SK-N-SH (cell line): ENCODE measurements around the gene KCNK16.

Experiments used
- CTCF ChIP-seq: fragments of 200-600 bp; sonication (generic); IDR thresholded peaks from 2 replicates; pipeline ENCODE4 v1.6.1; 2017; ENCODE audit warnings: antibody characterized with exemption, mild to moderate bottlenecking, moderate library complexity
- EZH2phosphoT487 ChIP-seq: fragments of 200-600 bp; sonication (generic); IDR thresholded peaks from 2 replicates; pipeline ENCODE4 v1.6.1; 2017; ENCODE audit warnings: low read depth, mixed run types, mild to moderate bottlenecking, antibody characterized with exemption, moderate library complexity, borderline replicate concordance
- IRF3 ChIP-seq: fragments of 150-350 bp; IDR thresholded peaks from 2 replicates; pipeline ENCODE4 v1.6.1; 2016; ENCODE audit warnings: mild to moderate bottlenecking, low read depth, low read length
- NFIC ChIP-seq: IDR thresholded peaks from 2 replicates; pipeline ENCODE4 v1.4.0; 2012; ENCODE audit warnings: borderline replicate concordance
- POLR2AphosphoS5 ChIP-seq: IDR thresholded peaks from 2 replicates; pipeline ENCODE4 v1.6.1; 2012; ENCODE audit warnings: low read depth, low read length
- RAD21 ChIP-seq: IDR thresholded peaks from 2 replicates; pipeline ENCODE4 v1.6.1; 2012; ENCODE audit warnings: mild to moderate bottlenecking, low read length
- RCOR1 ChIP-seq: fragments of 150-350 bp; IDR thresholded peaks from 2 replicates; pipeline ENCODE4 v1.6.1; 2017; ENCODE audit warnings: antibody characterized with exemption, low read length
- RXRA ChIP-seq: IDR thresholded peaks from 2 replicates; pipeline ENCODE4 v1.4.0; 2012; ENCODE audit warnings: low read depth, mild to moderate bottlenecking, borderline replicate concordance
- SMC3 ChIP-seq: IDR thresholded peaks from 2 replicates; pipeline ENCODE4 v1.6.1; 2012; ENCODE audit warnings: low read depth, low read length, improper control_type of control experiment
- USF2 ChIP-seq: fragments of 150-350 bp; IDR thresholded peaks from 2 replicates; pipeline ENCODE4 v1.6.1; 2017; ENCODE audit warnings: antibody characterized with exemption, low read length, low read depth, borderline replicate concordance
- YY1 ChIP-seq: IDR thresholded peaks from 2 replicates; pipeline ENCODE4 v1.4.0; 2012; ENCODE audit warnings: low read depth, mild to moderate bottlenecking
- TF ChIP-seq, protein P1 (sequence below): IDR thresholded peaks from 2 replicates; pipeline ENCODE4 v1.4.0; 2012; ENCODE audit warnings: low read depth, borderline replicate concordance
- TF ChIP-seq, protein P2 (sequence below): IDR thresholded peaks from 2 replicates; pipeline ENCODE4 v1.4.0; 2012; ENCODE audit warnings: low read depth

DNA sequence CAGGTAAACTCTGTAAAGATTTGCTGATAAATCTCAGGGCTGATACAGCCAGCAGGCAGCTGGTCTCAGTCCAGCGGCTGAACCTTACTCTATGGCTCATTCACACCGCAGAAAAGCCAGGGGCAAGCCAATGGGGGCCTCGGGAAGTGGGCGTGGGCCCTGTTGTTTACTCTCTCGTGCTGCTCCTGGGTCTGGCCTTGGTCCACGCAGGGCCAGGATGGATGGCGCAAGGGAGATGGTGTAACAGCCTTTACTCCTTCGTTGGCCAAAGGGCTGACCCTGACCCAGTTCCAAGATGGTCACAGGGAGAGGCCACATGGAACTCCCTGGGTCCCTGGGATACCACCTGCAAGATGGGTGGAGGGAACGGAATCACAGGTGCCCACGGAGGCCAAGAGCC lies 24.4 kb downstream of the KCNK16 start:
- no peak for TF ChIP-seq NFIC
- no peak for TF ChIP-seq POLR2AphosphoS5
- TF ChIP-seq, protein P1, sequence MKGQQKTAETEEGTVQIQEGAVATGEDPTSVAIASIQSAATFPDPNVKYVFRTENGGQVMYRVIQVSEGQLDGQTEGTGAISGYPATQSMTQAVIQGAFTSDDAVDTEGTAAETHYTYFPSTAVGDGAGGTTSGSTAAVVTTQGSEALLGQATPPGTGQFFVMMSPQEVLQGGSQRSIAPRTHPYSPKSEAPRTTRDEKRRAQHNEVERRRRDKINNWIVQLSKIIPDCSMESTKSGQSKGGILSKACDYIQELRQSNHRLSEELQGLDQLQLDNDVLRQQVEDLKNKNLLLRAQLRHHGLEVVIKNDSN, result no peak
- TF ChIP-seq CTCF, result no peak
- no peak for TF ChIP-seq EZH2phosphoT487
- TF ChIP-seq USF2, result no peak
- TF ChIP-seq SMC3, result no peak
- no peak for TF ChIP-seq IRF3
- TF ChIP-seq RXRA, result no peak
- TF ChIP-seq YY1, result no peak
- no peak for TF ChIP-seq RCOR1
- no peak for TF ChIP-seq RAD21
- TF ChIP-seq, protein P2, sequence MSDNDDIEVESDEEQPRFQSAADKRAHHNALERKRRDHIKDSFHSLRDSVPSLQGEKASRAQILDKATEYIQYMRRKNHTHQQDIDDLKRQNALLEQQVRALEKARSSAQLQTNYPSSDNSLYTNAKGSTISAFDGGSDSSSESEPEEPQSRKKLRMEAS, result no peak
